Right lobe of liver (tissue), 6 donors: ENCODE results near the gene SIL1. TPM values are rescaled to one million over a fixed set of nuclear protein-coding genes. Genes with fewer than 3 reads are reported as not detected.

ENCODE experiments used
- ATAC-seq, 4 donors: fragments of 200-7000 bp; cut with Tn5 transposase; one replicate each; pipeline ENCODE4 v1.9.1; 2020; ENCODE audit warnings: mild to moderate bottlenecking in 4 of 4, moderate library complexity in 4 of 4
- DNase-seq, 3 donors: peaks; one replicate each; pipeline ENCODE4 v3.0.0-alpha.2; 2020
- H3K27ac ChIP-seq, 3 donors: fragments of 200-600 bp; one replicate each; pipeline ENCODE4 v1.8.0; 2022
- H3K27me3 ChIP-seq, 2 donors: fragments of 200-600 bp; one replicate each; pipeline ENCODE4 v1.8.0; 2022
- H3K36me3 ChIP-seq, 4 donors: fragments of 200-600 bp; sonication (generic) in 1 of 4; one replicate each; pipeline versions ENCODE4 v1.5.1 to v1.8.0; 2017 to 2022; ENCODE audit warnings: control low read depth in 1 of 4
- H3K4me1 ChIP-seq, 4 donors: fragments of 200-600 bp; sonication (generic) in 1 of 4; one replicate each; pipeline versions ENCODE4 v1.5.1 to v1.8.0; 2017 to 2022; ENCODE audit warnings: control low read depth in 1 of 4
- H3K4me3 ChIP-seq, 3 donors: fragments of 200-600 bp; one replicate each; pipeline ENCODE4 v1.8.0; 2022
- H3K9me3 ChIP-seq, 4 donors: fragments of 200-600 bp; sonication (generic) in 1 of 4; one replicate each; pipeline versions ENCODE4 v1.5.1 to v1.8.0; 2017 to 2022; ENCODE audit warnings: control low read depth in 1 of 4
- POLR2A ChIP-seq: fragments of 450-650 bp; IDR thresholded peaks from one replicate; pipeline ENCODE4 v1.6.1; 2017; ENCODE audit warnings: antibody characterized with exemption, mild to moderate bottlenecking
- WGBS: methylation state at CpG from one replicate; pipeline ENCODE4 v1.1.6; 2018; ENCODE audit warnings: low coverage, low lambda C conversion rate; ENCODE audit not compliant: insufficient coverage; ENCODE audit errors: missing lambda C conversion rate; 5-methylcytosine and 5-hydroxymethylcytosine counted together
- intact Hi-C, 2 donors: fragments of 100-400 bp; cut with DNase I; formaldehyde crosslinking; loops; one replicate each; pipeline versions ENCODE4 v1.11.2 to v1.14.1; 2022
- total RNA-seq, 6 experiments: library from RNA; depleted of rRNA in 2 of 6; stranded (reverse); fragments of >200 nt in 2 of 6; fragmentation: NEBNext Ultra II Directional in 3 of 6; extraction: Animal tissue kit (Norgen Biotek cat#: 25700) in 3 of 6; gene quantifications; one replicate each; pipeline versions ENCODE4 v1.1.0 to v1.2.4, GENCODE V29; 2016 to 2023
- TF ChIP-seq, protein P1 (sequence below), 4 donors: fragments of 200-600 bp in 3 of 4; fragments of 450-650 bp in 1 of 4; IDR thresholded peaks; one replicate each; pipeline versions ENCODE4 v1.5.1 to v1.8.0; 2016 to 2022; ENCODE audit warnings: antibody characterized with exemption in 4 of 4, mild to moderate bottlenecking in 2 of 4
- donor health status: DM: no; HTN: yes; CAD: no.
- donor health status: DM: no; HTN: no; CAD: no.
- donor health status: DM: no; HTN: no; CAD: no.
- donor health status: DM: no; HTN: yes; CAD: no.
- donor health status: DM: no; HTN: yes; CAD: no.

The SIL1 gene
- total RNA-seq, 6 experiments from 2014 or later = 57.6 to 94.9 (median 67.0) TPM

DNA sequence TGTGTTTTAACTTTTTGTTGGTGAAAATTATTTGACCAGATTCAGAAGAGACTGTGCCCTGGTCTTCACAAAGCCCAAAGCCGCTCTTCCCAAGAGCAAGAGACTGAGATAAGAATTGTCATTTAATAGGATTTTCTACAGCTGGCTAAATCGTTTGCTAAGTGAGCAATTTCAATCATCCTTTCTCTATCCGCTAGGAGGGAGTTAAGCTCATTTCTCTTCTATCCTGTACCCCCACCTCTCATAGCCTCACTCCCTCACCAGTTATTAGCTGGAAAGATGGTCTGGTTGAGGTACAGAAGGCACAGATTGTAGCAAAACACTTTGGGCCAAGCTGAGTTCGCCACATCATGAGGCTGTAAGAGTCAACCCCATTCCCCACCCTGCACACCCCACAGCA lies 43.0 kb upstream of the SIL1 start:
- H3K4me3 ChIP-seq = no peak overlapping the region
- H3K27ac ChIP-seq = no peak overlapping the region
- ATAC-seq = no peak
- H3K9me3 ChIP-seq = no peaks in the 10 kb centered on the region
- DNase-seq = no peak
- no peaks in the 10 kb centered on the region for H3K4me1 ChIP-seq
- WGBS = 76% methylated on average over 3 of the region's 4 CpGs
- no peaks in the 10 kb centered on the region for H3K27me3 ChIP-seq
- intact Hi-C loops = no loop called here
- no peak for TF ChIP-seq POLR2A
- TF ChIP-seq, protein P1, sequence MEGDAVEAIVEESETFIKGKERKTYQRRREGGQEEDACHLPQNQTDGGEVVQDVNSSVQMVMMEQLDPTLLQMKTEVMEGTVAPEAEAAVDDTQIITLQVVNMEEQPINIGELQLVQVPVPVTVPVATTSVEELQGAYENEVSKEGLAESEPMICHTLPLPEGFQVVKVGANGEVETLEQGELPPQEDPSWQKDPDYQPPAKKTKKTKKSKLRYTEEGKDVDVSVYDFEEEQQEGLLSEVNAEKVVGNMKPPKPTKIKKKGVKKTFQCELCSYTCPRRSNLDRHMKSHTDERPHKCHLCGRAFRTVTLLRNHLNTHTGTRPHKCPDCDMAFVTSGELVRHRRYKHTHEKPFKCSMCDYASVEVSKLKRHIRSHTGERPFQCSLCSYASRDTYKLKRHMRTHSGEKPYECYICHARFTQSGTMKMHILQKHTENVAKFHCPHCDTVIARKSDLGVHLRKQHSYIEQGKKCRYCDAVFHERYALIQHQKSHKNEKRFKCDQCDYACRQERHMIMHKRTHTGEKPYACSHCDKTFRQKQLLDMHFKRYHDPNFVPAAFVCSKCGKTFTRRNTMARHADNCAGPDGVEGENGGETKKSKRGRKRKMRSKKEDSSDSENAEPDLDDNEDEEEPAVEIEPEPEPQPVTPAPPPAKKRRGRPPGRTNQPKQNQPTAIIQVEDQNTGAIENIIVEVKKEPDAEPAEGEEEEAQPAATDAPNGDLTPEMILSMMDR (IDR thresholded peaks at IDR 0.05) = no peak
- H3K36me3 ChIP-seq = no peaks in the 10 kb centered on the region

DNA sequence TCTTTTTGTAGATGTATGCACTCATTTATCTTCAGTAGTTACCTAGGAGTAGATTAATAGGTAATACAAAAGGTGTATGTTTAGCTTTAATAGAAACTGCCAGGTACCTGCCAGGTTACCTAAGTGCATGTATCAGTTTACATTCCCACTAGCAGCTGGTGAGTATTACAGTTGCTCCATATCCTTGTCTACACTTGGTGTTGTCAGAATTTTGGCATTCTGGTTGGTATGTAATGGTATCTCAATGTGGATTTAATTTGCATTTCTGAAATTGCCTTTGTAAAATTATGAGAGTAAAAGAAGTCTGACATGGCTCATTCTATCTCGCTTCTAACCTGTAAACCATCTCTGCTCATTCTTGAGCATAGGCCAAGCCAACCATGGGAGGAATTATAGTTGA lies 38.3 kb upstream of the SIL1 start:
- no peak overlapping the region for H3K4me3 ChIP-seq
- ATAC-seq = no peak
- TF ChIP-seq POLR2A = no peak
- TF ChIP-seq, protein P1 (IDR thresholded peaks at IDR 0.05) = no peak

DNA sequence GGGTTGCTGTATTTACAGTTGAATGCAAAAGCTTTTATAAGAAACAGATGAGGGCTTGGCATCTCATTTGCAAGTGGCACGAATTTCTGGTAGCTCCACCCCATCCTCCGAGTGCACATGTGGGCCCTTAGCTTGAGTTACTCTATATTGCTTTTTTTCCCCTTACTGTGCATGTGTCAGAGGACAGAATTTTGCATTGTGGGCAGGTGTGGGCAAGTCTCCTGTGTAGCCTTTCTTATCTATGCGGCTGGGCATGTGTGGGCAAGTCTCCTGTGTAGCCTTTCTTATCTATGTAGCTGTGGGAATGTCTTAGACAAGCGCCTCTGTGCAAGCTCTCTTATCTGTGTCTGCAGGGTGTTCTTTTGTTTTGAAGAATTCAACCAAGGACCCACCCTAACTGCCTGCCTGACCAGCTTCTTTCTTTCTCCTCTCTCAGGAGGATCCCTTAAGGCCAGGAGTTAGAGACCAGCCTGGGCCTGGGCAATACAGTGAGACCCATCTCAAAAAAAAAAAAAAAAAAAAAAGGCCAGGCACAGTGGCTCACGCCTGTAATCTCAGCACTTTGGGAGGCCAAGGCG lies 34.1 kb upstream of the SIL1 start:
- no peak for DNase-seq
- no peak for ATAC-seq
- Histone ChIP-seq H3K4me3 (no peak overlapping the region), H3K27ac (no peak overlapping the region), H3K27me3 (no peaks in the 10 kb centered on the region), H3K4me1 (no peaks in the 10 kb centered on the region), H3K9me3 (no peaks in the 10 kb centered on the region), H3K36me3 (no peaks in the 10 kb centered on the region)
- intact Hi-C loops = no loop called here
- TF ChIP-seq POLR2A = no peak
- TF ChIP-seq, protein P1 (IDR thresholded peaks at IDR 0.05) = no peak
- WGBS = 50% methylated on average over 3 of the region's 6 CpGs

More for the DNA sequence above, 38.3 kb upstream of the SIL1 start:
- no peak for DNase-seq
- H3K27me3 ChIP-seq = no peaks in the 10 kb centered on the region
- H3K27ac ChIP-seq = no peak overlapping the region
- WGBS = 100% methylated on average over 1 of the region's 1 CpG
- intact Hi-C loops = no loop called here
- H3K4me1 ChIP-seq = no peaks in the 10 kb centered on the region
- no peaks in the 10 kb centered on the region for H3K36me3 ChIP-seq
- H3K9me3 ChIP-seq = no peaks in the 10 kb centered on the region

DNA sequence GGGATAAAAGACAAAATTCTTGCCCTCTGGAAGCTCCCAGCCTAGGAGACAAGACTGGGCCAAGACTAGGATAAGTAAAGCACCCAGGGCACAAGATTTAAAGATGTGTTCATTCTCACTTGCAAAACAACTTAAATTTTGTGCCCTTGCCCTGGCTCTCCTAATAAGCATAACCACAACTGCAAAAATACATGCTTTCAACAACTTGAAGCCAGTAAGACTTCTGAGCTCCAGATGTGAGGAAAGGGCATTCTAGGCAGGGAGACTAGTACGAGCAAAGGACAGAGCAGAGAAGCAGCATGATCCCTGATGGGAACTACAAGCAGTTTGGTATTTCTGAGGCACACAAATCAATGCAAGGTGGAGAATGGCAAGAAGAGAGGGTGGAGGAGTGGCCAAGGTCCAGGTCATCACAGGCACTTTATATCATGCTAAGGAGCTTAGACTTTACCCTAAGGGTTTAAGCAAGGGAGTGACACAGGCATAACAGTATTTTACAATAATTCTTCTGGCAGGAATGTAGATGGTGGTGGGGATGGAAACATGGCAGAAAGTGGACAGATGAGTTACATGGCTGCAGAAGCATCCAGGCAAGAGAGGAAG lies 30.1 kb upstream of the SIL1 start:
- DNase-seq (no peak), ATAC-seq (no peak)
- no peaks in the 10 kb centered on the region for H3K9me3 ChIP-seq
- H3K4me1 ChIP-seq = no peaks in the 10 kb centered on the region
- 100% methylated on average over 1 of the region's 1 CpG for WGBS
- no peak overlapping the region for H3K4me3 ChIP-seq
- no peak overlapping the region for H3K27ac ChIP-seq
- intact Hi-C loops = no loop called here
- H3K27me3 ChIP-seq = no peaks in the 10 kb centered on the region
- H3K36me3 ChIP-seq = no peaks in the 10 kb centered on the region
- no peak for TF ChIP-seq POLR2A
- TF ChIP-seq, protein P1 (IDR thresholded peaks at IDR 0.05) = no peak
